ENCODE data around the gene MCL1. TPM values are rescaled to one million over a fixed set of nuclear protein-coding genes. Genes with fewer than 3 reads are reported as not detected.

The MCL1 gene
- total and polyA plus RNA-seq, 2 donors (not counting 1 experiment from before 2014, with no cell fraction given), result 219 to 266 TPM

DNA sequence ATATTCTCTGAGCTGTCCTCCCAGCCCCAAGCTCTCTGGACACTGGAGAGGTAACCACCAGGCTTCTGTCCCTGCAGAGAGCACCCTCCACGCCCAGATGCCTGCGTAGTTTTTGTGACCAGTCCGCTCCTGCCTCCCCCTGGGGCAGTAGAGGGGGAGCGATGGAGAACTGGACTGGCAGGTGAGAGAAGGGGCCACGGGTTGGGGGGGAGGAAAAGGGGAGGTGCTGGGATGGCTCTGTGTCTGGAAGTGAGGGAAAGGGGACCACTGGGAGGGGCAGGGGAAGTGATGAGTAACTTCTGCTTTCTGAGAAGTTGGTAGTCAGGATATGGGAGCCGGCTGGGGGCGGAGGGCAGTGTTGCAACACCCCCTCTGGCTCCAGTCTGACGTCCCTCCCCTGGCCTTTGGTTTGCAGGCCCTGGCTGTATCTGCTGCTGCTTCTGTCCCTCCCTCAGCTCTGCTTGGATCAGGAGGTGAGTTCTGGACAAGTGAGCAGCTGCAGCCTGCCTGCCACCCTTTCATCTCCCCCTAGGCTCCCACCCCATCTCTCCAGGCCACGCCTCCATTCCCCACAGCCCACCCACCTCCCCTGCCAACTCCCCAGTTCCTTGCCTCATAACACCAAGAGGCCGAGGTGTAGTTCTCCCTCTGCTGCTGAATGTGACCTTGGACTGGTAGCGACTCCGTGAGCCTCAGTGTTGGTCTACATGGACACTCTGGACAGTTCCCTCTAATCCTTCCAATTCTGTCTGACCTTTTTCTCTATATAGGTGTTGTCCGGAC, 27.1 kb downstream of the MCL1 start:
- peak; percentile 34 for ATAC-seq (ENCODE audit: low read depth)
- peak overlapping the region; percentile 31 for H2AFZ ChIP-seq (ENCODE audit: insufficient read depth, low read depth, low read length, poor library complexity, severe bottlenecking)
- POLR2A ChIA-PET, result interaction anchor here (0.7 kb wide), 1 partner anchor 9 kb away, joined by 4 read pairs; no protein-coding TSS in a partner anchor
- WGBS (ENCODE audit: insufficient coverage), result 30% methylated on average over 12 of the region's 13 CpGs
- no peaks in the 10 kb centered on the region for H4K20me1 ChIP-seq (ENCODE audit: control insufficient read depth, insufficient read depth, low read length, poor library complexity, severe bottlenecking)
- no peaks in the 10 kb centered on the region for H3K9me3 ChIP-seq (ENCODE audit: control extremely low read depth in 1 of 3, control insufficient read depth in 2 of 3, insufficient read depth in 1 of 3, low read length in 2 of 3)
- TF ChIP-seq EZH2 (IDR thresholded peaks at IDR 0.05; ENCODE audit: borderline replicate concordance, insufficient read depth, low read depth, low read length, poor library complexity, severe bottlenecking), result no peak
- TF ChIP-seq, protein P1, sequence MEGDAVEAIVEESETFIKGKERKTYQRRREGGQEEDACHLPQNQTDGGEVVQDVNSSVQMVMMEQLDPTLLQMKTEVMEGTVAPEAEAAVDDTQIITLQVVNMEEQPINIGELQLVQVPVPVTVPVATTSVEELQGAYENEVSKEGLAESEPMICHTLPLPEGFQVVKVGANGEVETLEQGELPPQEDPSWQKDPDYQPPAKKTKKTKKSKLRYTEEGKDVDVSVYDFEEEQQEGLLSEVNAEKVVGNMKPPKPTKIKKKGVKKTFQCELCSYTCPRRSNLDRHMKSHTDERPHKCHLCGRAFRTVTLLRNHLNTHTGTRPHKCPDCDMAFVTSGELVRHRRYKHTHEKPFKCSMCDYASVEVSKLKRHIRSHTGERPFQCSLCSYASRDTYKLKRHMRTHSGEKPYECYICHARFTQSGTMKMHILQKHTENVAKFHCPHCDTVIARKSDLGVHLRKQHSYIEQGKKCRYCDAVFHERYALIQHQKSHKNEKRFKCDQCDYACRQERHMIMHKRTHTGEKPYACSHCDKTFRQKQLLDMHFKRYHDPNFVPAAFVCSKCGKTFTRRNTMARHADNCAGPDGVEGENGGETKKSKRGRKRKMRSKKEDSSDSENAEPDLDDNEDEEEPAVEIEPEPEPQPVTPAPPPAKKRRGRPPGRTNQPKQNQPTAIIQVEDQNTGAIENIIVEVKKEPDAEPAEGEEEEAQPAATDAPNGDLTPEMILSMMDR (IDR thresholded peaks at IDR 0.05), result no peak
- H3K4me3 Mint-ChIP-seq, result peak overlapping the region; percentile 34
- intact Hi-C loops (cut with micrococcal nuclease), result no loop called here
- H3K4me1 Mint-ChIP-seq, result peaks cover 28% of the 10 kb centered on the region
- H3K27ac ChIP-seq (ENCODE audit: low read length in 2 of 2), result no peak overlapping the region
- H3K27ac Mint-ChIP-seq, result no peak overlapping the region
- CTCF ChIA-PET, result interaction anchor here (0.7 to 2.5 kb wide), 3 partner anchors 8 to 225 kb away, joined by 3 to 11 read pairs (median 3); no protein-coding TSS in a partner anchor
- peak; percentile 50 for DNase-seq
- H3K4me2 ChIP-seq (replicated peaks; ENCODE audit: low read depth, low read length, poor library complexity, severe bottlenecking), result peak overlapping the region; percentile 54
- H3K27me3 ChIP-seq (replicated peaks in 1 of 4; ENCODE audit: control extremely low read depth in 1 of 4, control insufficient read depth in 3 of 4, insufficient read depth in 4 of 4, low read length in 3 of 4), result peaks cover 0 to 32% (median 7%) of the 10 kb centered on the region in 4 experiments
- no peak overlapping the region for H3K9ac ChIP-seq (ENCODE audit: low read length)
- no peaks in the 10 kb centered on the region for H3K79me2 ChIP-seq (ENCODE audit: control insufficient read depth, insufficient read depth, low read length)
- H3K36me3 ChIP-seq (replicated peaks in 1 of 2; ENCODE audit: control extremely low read depth in 1 of 2, control insufficient read depth in 1 of 2, extremely low read depth in 1 of 2, insufficient read depth in 2 of 2, low read length in 1 of 2), result no peaks in the 10 kb centered on the region
- peaks cover 8% of the 10 kb centered on the region for H3K27me3 Mint-ChIP-seq
- H3K4me1 ChIP-seq (ENCODE audit: control insufficient read depth in 2 of 2, insufficient read depth in 2 of 2, low read length in 2 of 2), result peaks cover 18 to 28% of the 10 kb centered on the region in 2 donors
- no peak overlapping the region for H3K4me3 ChIP-seq (ENCODE audit: control extremely low read depth in 1 of 5, extremely low read depth in 1 of 5, insufficient read depth in 1 of 5, low read depth in 2 of 5, low read length in 4 of 5)
- no peaks in the 10 kb centered on the region for H3K9me3 Mint-ChIP-seq (ENCODE audit: insufficient read depth)

DNA sequence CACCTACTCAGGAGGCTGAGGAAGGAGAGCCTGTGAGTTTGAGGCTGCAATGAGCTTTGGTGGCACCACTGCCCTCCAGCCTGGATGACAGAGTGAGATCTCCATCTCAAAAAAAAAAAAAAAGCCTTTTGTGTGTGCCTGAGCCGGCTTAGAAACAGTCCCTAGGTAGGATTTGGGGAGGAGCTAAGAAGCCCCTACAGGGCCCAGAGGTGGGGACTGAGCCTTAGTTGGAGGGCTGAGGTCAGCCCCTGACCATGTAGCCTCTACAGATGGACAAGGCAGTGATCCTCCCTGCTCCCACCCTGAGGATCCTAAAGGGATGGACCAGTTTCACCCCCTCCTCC, 27.7 kb downstream of the MCL1 start:
- H3K27me3 Mint-ChIP-seq, result peaks cover 8% of the 10 kb centered on the region
- CTCF ChIA-PET, result interaction anchor here (0.7 to 2.5 kb wide), 3 partner anchors 9 to 224 kb away, joined by 3 to 11 read pairs (median 3); no protein-coding TSS in a partner anchor
- H3K27me3 ChIP-seq (replicated peaks in 1 of 4; ENCODE audit: control extremely low read depth in 1 of 4, control insufficient read depth in 3 of 4, insufficient read depth in 4 of 4, low read length in 3 of 4), result peaks cover 0 to 36% (median 7%) of the 10 kb centered on the region in 4 experiments
- peaks cover 28% of the 10 kb centered on the region for H3K4me1 Mint-ChIP-seq
- H3K4me3 ChIP-seq (ENCODE audit: control extremely low read depth in 1 of 5, extremely low read depth in 1 of 5, insufficient read depth in 1 of 5, low read depth in 2 of 5, low read length in 4 of 5), result no peak overlapping the region
- H3K79me2 ChIP-seq (ENCODE audit: control insufficient read depth, insufficient read depth, low read length), result no peaks in the 10 kb centered on the region
- peak overlapping the region; percentile 54 for H3K4me2 ChIP-seq (replicated peaks; ENCODE audit: low read depth, low read length, poor library complexity, severe bottlenecking)
- H3K27ac ChIP-seq (ENCODE audit: low read length in 2 of 2), result no peak overlapping the region
- WGBS (ENCODE audit: insufficient coverage), result 17% methylated on average over 1 of the region's 1 CpG
- H3K36me3 ChIP-seq (replicated peaks in 1 of 2; ENCODE audit: control extremely low read depth in 1 of 2, control insufficient read depth in 1 of 2, extremely low read depth in 1 of 2, insufficient read depth in 2 of 2, low read length in 1 of 2), result no peaks in the 10 kb centered on the region
- no peak for TF ChIP-seq EZH2 (IDR thresholded peaks at IDR 0.05; ENCODE audit: borderline replicate concordance, insufficient read depth, low read depth, low read length, poor library complexity, severe bottlenecking)
- TF ChIP-seq, protein P1 (IDR thresholded peaks at IDR 0.05), result no peak
- H3K4me3 Mint-ChIP-seq, result peak overlapping the region; percentile 34
- DNase-seq (no peak), ATAC-seq (ENCODE audit: low read depth) (no peak)
- no peak overlapping the region for H2AFZ ChIP-seq (ENCODE audit: insufficient read depth, low read depth, low read length, poor library complexity, severe bottlenecking)
- POLR2A ChIA-PET, result interaction anchor here (0.6 to 0.8 kb wide), 4 partner anchors 9 to 908 kb away, joined by 3 to 5 read pairs (median 4); partner anchors contain the start of gene POGZ
- peaks cover 18 to 28% of the 10 kb centered on the region in 2 donors for H3K4me1 ChIP-seq (ENCODE audit: control insufficient read depth in 2 of 2, insufficient read depth in 2 of 2, low read length in 2 of 2)
- no peaks in the 10 kb centered on the region for H3K9me3 Mint-ChIP-seq (ENCODE audit: insufficient read depth)
- no peak overlapping the region for H3K9ac ChIP-seq (ENCODE audit: low read length)
- H4K20me1 ChIP-seq (ENCODE audit: control insufficient read depth, insufficient read depth, low read length, poor library complexity, severe bottlenecking), result no peaks in the 10 kb centered on the region
- H3K9me3 ChIP-seq (ENCODE audit: control extremely low read depth in 1 of 3, control insufficient read depth in 2 of 3, insufficient read depth in 1 of 3, low read length in 2 of 3), result no peaks in the 10 kb centered on the region
- intact Hi-C loops (cut with micrococcal nuclease), result no loop called here
- H3K27ac Mint-ChIP-seq, result no peak overlapping the region
